Activated CD4-positive, CD25-positive, alpha-beta regulatory T cell treated with anti-CD3 and anti-CD28 coated beads, Interleukin-2, amount 50 U/mL, for 16 hours (primary cell): Measurements from ENCODE around the gene LRRC37B.
A peak's percentile ranks its signal among the peaks of the same experiment; 100 is the strongest.
"Not testable (repeated sequence)": the region's sequence is repeated elsewhere in the genome, so short reads cannot be mapped to it uniquely, and the experiment has no call there.

Source experiments
- DNase-seq: peaks from one replicate; pipeline ENCODE4 v3.0.0-alpha.2; 2020; ENCODE audit warnings: low read depth, low spot score

LRRC37B gene

GRCh38 chr17:32041306-32041875 is 34.2 kb downstream of the LRRC37B start:
- DNase-seq, result not testable (repeated sequence)

- DNase-seq, result not testable (repeated sequence)
Measured at GRCh38 chr17:32042266-32042665, 35.1 kb downstream of the LRRC37B start.

- not testable (repeated sequence) for DNase-seq
Measured at GRCh38 chr17:32045611-32046010, 38.4 kb downstream of the LRRC37B start.

GRCh38 chr17:32047663-32048062 is 40.5 kb downstream of the LRRC37B start:
- DNase-seq, result not testable (repeated sequence)

GRCh38 chr17:32054985-32055384 is 47.8 kb downstream of the LRRC37B start:
- DNase-seq, result not testable (repeated sequence)

GRCh38 chr17:32055425-32055824 is 48.2 kb downstream of the LRRC37B start:
- DNase-seq, result not testable (repeated sequence)

GRCh38 chr17:32056500-32056899 is 49.3 kb downstream of the LRRC37B start:
- DNase-seq, result not testable (repeated sequence)

- DNase-seq, result not testable (repeated sequence)
Measured at GRCh38 chr17:32057460-32058105, 50.4 kb downstream of the LRRC37B start.

GRCh38 chr17:32060695-32061094 is 53.5 kb downstream of the LRRC37B start:
- DNase-seq, result not testable (repeated sequence)

GRCh38 chr17:32061840-32062239 is 54.7 kb downstream of the LRRC37B start:
- DNase-seq, result not testable (repeated sequence)

GRCh38 chr17:32064091-32064490 is 56.9 kb downstream of the LRRC37B start:
- DNase-seq, result not testable (repeated sequence)

GRCh38 chr17:32066123-32066680 is 59.0 kb downstream of the LRRC37B start:
- DNase-seq, result not testable (repeated sequence)

- DNase-seq, result peak; percentile 22
Measured at GRCh38 chr17:32066863-32067642, 59.9 kb downstream of the LRRC37B start.

- DNase-seq, result not testable (repeated sequence)
Measured at GRCh38 chr17:32069067-32069466, 61.9 kb downstream of the LRRC37B start.

- DNase-seq, result not testable (repeated sequence)
Measured at GRCh38 chr17:32071961-32072360, 64.8 kb downstream of the LRRC37B start.

GRCh38 chr17:32073131-32073530 is 65.9 kb downstream of the LRRC37B start:
- DNase-seq, result not testable (repeated sequence)

GRCh38 chr17:32079753-32080152 is 72.6 kb downstream of the LRRC37B start:
- DNase-seq, result peak; percentile 22

- DNase-seq, result not testable (repeated sequence)
Measured at GRCh38 chr17:32083550-32083979, 76.4 kb downstream of the LRRC37B start.

- DNase-seq, result not testable (repeated sequence)
Measured at GRCh38 chr17:32084003-32084941, 77.1 kb downstream of the LRRC37B start.

GRCh38 chr17:32084942-32085829 is 78.0 kb downstream of the LRRC37B start:
- not testable (repeated sequence) for DNase-seq
